SHP77 (cell line): ENCODE measurements around the gene RTBDN.
A peak's percentile ranks its signal among the peaks of the same experiment; 100 is the strongest.
"Not testable (repeated sequence)": the region's sequence is repeated elsewhere in the genome, so short reads cannot be mapped to it uniquely, and the experiment has no call there.

ENCODE experiments used
- DNase-seq, 2 experiments: peaks; one replicate each; lab custom pipeline; 2025; lab: John Stamatoyannopoulos, UW

Gene RTBDN

DNA sequence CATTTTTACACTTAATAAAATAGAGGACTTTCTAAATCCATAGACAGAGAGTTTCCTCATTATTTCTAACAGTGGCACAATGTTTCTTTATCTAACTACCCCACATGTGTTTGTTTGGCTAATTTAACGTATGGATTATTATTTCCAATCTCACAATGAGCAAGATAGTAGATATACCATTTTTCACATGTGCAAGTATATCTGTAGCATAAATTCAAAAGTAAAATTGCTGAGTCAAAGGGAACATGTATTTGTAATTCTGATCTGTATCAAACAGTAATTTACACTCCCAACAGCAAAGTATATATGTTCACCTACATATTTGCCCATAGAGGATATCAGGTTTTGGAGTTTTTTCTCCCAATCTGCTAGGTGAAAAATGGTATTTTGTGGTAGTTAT is 22.3 kb upstream of the RTBDN start:
- no peak for DNase-seq

DNA sequence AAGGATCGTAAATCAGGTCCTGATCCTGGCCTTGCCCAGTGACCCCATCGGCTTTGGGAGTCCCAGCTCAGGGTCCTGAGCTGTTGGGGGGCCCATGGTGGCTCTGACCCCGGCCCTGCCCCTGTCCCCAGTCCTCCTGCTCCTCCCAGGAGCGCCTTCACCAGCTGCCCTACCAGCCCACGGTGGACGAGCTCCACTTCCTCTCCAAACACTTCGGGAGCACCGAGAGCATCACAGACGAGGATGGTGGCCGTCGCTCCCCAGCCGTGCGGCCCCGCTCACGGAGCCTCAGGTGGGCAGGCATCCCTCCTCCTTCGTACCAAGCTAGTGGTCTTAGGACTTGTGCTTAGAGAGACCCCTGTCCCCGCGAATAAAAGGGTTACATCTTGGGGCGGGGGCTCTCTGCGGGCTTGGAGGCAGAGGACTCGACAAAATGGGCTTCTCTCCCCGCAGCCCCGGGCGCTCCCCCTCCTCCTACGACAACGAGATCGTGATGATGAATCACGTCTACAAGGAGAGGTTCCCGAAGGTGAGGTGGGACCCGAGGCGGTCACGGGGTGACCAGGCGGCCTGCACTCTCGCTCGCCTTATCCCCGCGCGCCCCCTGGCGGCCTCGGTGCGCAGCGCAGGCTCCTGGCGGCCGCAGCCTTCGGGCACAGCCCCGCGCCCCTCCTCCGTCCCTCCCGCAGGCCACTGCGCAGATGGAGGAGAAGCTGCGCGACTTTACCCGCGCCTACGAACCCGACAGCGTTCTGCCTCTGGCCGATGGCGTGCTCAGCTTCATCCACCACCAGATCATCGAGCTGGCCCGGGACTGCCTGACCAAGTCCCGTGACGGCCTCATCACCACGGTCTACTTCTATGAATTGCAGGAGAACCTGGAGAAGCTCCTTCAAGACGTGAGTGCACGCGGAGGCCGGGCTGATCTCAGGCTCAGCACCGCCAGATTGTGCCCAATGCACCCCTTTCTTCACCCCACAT is 13.1 kb upstream of the RTBDN start:
- DNase-seq, result peak; percentile 59 to 70

GRCh38 chr19:12846613-12847012 is 12.2 kb upstream of the RTBDN start:
- DNase-seq, result not testable (repeated sequence)

- no peak for DNase-seq
These were observed 9.8 kb upstream of the RTBDN start for GRCh38 chr19:12843999-12844732.

DNA sequence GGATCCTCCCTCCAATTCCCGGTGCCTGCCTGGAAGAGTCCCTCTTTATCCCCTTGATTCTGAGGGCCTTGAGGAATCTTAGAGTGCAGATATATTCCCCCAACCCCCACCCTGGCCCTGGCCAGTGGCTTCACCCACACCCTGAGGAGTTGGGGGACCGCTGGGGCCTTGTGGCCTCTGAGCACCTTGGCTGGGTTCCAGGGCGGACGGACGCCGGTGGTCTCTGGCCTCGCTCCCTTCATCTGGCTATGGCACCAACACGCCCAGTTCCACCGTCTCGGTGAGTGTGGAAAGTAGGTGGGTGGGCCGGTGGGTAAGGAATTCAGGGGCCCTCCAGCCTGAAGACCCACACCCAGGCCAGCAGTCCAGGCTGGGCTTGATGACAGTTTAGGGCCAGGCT is 8.9 kb upstream of the RTBDN start:
- DNase-seq, result no peak

DNA sequence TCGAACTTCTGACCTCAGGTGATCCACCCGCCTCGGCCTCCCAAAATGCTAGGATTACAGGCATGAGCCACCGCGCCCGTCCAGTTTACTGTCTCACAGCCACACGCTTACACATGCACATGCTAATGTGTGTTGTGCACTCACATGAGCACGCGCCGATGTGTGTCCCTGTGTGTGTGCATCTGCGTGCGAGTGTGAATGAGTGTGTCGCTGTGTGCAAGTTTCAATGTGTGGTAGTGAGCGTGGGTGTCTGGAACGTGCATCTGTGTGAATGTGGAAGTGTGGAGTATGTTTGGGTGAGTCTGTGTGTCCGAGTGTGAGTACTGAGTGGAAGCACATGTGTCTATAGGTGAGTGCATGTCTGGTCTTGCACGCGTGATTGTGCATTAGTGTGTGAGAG is 8.1 kb upstream of the RTBDN start:
- no peak for DNase-seq

- no peak for DNase-seq
These were observed 6.7 kb upstream of the RTBDN start for GRCh38 chr19:12841094-12841493.

DNA sequence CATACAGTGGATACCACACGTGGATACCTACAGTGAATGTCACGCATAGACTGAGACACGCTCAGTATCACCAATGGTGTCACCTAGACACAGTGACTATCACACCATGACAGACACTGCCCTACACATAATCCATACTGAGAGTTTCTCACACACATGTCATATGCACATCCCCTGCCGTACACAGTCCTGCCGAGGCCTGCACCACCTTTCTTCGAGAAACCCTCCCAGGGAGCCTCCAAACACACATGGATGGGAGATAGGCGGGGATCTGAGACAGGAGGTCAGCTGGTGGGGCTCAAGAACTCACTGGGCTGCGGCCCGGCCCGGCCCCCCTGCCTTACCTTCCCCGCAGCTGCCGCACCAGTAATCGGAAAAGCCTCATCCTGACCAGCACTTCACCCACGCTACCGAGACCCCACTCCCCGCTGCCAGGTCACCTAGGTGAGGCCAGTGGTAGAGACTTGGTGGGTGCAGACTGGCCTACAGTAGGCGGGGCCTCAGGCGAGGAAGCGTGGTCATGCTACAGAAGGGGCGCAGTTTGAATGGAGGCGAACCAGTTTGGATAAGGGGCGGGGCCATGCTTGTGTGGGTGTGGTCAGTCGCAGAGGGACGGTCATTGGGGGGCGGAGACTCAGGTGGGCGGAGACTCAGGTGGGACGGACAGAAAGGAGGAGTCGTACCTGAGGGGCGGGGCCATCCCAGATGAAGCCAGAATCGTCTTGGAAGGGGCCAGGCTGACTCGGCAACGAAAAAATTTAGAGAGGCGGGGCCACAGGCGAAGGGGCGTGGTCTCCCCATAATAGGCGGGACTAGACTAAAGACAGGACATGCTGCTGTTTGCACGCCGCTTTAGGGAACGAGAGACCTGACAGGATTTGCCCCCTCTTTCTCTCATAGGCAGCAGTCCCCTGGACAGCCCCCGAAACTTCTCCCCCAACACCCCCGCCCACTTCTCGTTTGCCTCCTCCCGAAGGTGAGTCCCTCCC is 6.0 kb upstream of the RTBDN start:
- DNase-seq, result peak; percentile 27 to 57

DNA sequence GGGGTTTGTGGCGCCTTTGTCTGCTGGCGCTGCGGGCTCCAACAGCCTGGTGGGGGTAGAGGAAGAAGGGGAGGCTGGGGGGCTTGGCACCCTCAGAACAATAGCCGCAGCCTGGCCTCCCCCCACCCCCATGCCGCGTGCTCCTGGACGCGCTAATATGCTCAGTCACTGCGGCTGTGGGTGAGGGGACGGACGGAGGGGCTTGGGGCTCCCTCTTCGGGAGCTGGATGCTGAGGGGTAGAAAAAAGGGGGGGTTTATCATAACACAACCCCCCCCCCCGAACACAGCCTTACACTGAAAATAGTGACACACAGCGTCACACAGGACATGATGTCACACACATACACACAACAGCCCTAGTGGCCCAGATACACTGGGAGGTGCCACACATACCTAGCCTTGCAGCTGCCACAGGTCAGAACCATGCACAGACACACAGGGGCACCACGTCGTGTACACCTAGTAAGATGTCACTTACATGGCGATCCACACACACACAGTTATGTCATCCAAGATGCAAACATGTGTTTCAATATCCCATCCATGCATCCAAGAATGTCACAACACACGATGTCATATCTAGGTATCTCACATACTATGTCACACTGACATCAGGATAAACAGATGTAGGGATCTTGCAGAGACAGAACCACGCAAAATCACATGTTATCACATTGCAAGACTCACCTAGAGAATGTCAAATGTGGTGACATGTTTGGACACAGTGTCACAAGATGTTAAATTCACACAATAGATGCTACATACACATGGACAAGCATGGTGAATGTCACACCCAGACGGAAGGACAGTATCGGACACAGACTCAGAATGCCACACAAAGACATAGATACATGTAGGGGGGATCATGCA is 4.7 kb upstream of the RTBDN start:
- DNase-seq, result peak; percentile 25 to 34

DNA sequence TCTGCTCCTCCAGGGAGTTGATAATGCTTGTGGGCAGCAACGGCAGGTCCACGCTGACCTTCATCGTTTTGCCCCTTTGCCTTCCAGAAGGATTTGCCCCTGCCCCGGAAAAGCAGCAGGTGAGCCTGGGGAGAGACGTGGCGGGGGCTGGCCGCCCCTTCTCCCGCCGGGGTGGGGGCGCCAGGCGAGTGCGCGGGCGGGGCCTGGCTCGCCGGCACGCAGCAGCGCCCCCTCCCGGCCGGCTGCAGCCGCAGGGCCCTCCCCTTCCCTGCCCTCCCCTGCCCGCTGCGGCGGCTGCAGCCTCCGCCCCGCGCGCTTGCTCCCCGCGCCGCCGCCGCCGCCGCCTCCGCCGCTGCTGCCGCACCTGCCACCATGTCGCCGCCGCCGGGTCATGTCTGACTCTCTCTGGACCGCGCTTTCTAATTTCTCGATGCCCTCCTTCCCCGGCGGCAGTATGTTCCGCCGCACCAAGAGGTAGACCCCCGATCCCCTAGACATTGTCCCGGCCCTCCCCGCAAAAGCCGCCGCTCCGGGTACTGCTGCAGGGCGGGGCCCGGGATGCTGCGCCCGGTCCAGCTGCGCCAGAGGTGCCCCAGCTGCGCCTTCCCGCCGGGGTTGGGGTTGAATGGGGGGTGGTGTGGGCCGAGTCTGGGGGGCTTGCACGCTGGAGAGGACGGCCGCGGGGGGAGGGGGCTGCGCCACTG is 4.0 kb upstream of the RTBDN start, which contains the start of gene MAST1:
Gene MAST1 (plus strand): TSS at position 334 of the 704 bp plus-strand sequence. CDS start 58 bp downstream, at position 392.
- peak; percentile 14 to 73 for DNase-seq

DNA sequence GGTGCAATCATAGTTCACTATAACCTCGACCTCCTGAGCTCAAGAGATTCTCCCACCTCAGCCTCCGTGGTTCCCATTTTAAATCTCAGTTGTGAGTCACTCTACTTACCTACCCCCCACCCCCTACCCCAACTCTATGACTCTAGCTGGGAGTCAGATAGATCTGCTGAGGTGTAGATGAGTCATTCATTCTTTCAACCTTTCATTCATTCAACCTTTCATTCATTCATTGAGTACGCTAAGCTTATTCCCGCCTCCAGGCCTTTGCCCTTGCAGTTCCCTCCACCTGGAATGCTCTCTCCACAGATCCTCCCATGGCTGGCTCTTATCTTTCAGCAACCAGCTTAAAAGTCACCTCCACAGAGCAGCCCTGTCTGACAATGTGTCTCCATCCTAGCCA is 2.8 kb upstream of the RTBDN start:
- DNase-seq, result no peak

GRCh38 chr19:12836529-12836863 is 2.1 kb upstream of the RTBDN start:
- DNase-seq, result no peak

DNA sequence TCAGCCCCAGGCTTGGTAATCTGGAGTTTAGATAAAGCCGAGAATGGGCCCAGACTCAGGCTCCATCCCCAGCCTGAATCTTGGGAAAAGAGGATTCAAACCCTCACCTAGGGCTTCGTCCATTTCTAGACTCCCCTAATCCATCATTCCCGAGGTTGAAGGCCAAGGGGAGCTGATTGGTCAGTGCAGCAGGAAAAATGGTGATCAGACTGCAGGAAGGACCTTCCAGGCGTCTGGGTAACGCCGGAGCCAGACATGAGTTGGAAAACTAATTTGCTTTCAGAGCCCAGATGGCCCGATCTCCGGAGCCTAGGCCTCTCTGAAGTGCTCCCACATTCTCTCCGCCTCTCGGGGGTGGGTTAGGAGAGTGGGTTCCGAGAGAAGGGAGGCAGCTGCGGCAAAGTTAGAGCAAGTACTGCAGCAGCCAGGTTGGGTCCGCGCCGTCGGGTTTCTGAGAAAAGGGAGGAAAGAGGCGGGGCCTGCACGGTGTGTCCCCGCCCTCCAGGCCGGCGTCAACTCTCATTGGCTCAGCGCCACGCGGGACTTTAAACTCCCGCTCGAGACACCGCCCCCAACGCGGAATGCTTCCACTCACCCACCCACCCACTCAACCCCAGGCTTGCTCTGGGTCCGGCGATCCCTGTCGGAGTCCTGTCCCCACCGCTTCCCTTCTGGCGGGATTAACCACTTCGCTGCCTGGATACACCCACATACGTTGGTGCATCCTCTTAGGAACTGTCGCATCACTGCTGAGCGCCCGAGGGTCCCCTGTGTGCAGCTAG is 788 bp upstream of the RTBDN start:
- peak; percentile 28 to 77 for DNase-seq

GRCh38 chr19:12833738-12834565 is 427 bp downstream of the RTBDN start:
- DNase-seq, result peak; percentile 43 to 62

- DNase-seq, result no peak
These were observed 1.0 kb downstream of the RTBDN start for GRCh38 chr19:12833418-12833737.

GRCh38 chr19:12828494-12828893 is 5.9 kb downstream of the RTBDN start:
- peak in 1 of 2 experiments; percentile 3 for DNase-seq

DNA sequence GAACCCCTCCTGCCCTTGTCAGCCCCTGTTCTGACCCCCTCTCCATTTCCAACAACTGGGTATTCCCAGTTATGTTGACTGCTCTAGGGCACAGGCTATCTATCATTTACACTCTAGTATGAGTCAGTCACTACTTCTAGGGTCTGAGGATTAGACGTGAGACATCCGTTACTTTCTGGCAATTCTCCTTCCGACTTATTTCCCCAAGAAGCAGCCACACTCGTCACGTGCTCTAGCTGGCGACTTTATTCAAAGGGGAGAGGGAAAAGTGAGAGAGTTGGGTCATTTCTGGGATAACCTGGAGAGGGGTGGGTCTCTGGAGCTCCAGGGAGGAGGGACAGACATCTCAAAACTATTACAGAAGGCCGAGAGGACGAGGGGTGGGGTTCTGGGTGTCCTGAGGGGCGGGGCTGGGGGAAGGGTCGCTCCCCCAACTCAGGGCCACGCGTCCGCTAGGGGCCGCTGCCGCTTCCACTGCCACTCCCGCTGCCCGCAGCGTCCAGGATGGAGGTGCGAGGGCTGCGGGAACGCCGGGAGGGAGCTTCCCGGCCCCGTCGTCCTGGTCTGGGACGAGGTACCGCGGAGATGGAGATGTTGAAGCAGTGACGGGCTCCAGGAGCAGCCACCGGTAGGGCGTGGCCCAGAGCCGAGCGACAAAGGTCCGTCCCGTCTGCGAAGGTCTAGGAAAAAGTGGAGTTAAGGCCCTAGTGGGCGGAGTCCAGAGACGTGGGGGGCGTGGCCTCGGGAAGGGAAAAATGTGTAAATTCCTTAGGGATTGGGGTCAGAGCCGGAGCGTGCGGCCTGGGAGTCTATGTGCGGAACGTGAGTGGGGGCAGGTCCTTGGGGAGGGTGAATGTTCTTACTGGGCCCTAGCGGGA is 8.9 kb downstream of the RTBDN start:
- no peak for DNase-seq

- no peak for DNase-seq
These were observed 12.6 kb downstream of the RTBDN start for GRCh38 chr19:12821761-12822160.
